Gastrocnemius medialis (tissue), 4 donors: ENCODE data around the gene IQSEC2.

Experiments used
- CTCF ChIP-seq, 5 experiments: fragments of 450-650 bp in 3 of 5; fragments of 200-600 bp in 2 of 5; sonication (generic) in 2 of 5; IDR thresholded peaks in 4 of 5; conservative IDR thresholded peaks in 1 of 5; 1 replicate in 4 of 5; 2 replicates in 1 of 5; pipeline ENCODE4 v1.5.1; 2016 to 2019; ENCODE audit warnings: antibody characterized with exemption in 5 of 5, mild to moderate bottlenecking in 3 of 5, moderate library complexity in 3 of 5
- POLR2A ChIP-seq, 2 donors: fragments of 450-650 bp; IDR thresholded peaks; one replicate each; pipeline ENCODE4 v1.6.1; 2017; ENCODE audit warnings: antibody characterized with exemption in 2 of 2, mild to moderate bottlenecking in 2 of 2, moderate library complexity in 2 of 2

GRCh38 chrX:53320543-53321229, 39.3 kb upstream of the IQSEC2 start:
- TF ChIP-seq CTCF (IDR thresholded peaks at IDR 0.05 in 4 of 5, conservative IDR thresholded peaks at IDR 0.05 in 1 of 5) (no peak), POLR2A (IDR thresholded peaks at IDR 0.05) (no peak)
